Activated B cell treated with CpG ODN at 0.5 μM for 24 hours (primary cell): Measurements from ENCODE around the gene PLPPR3. TPM values are rescaled to one million over a fixed set of nuclear protein-coding genes. Genes with fewer than 3 reads are reported as not detected.

ENCODE experiments used
- ATAC-seq: fragments of 200-7000 bp; cut with Tn5 transposase; one replicate; pipeline ENCODE4 v1.10.0; 2021; ENCODE audit warnings: low read depth, mild to moderate bottlenecking, moderate library complexity
- CTCF ChIA-PET: fragments of 350-600 bp; sonication (Branson Sonifier 250); formaldehyde crosslinking; loops from one replicate; lab custom pipeline; 2021; ENCODE audit warnings: antibody characterized with exemption; lab: Charles Lee
- POLR2A ChIA-PET: fragments of 350-600 bp; sonication (Branson Sonifier 250); formaldehyde crosslinking; loops from one replicate; lab custom pipeline; 2021; ENCODE audit warnings: antibody characterized with exemption; lab: Charles Lee
- DNase-seq: peaks from one replicate; pipeline ENCODE4 v3.0.0; 2022
- H3K27ac Mint-ChIP-seq: one replicate; pipeline ENCODE4 v1.8.0; 2020; ENCODE audit warnings: mixed read lengths
- H3K27me3 Mint-ChIP-seq: one replicate; pipeline ENCODE4 v1.8.0; 2021; ENCODE audit warnings: mixed read lengths
- H3K36me3 Mint-ChIP-seq: one replicate; pipeline ENCODE4 v1.8.0; 2021; ENCODE audit warnings: low read depth, mixed read lengths
- H3K4me1 Mint-ChIP-seq: one replicate; pipeline ENCODE4 v1.8.0; 2021; ENCODE audit warnings: mixed read lengths
- H3K4me3 Mint-ChIP-seq: one replicate; pipeline ENCODE4 v1.8.0; 2020; ENCODE audit warnings: mild to moderate bottlenecking, mixed read lengths
- H3K9me3 Mint-ChIP-seq: one replicate; pipeline ENCODE4 v1.8.0; 2020; ENCODE audit warnings: mixed read lengths
- CTCF ChIP-seq: fragments of 200-600 bp; IDR thresholded peaks from one replicate; pipeline ENCODE4 v1.8.0; 2022; ENCODE audit warnings: antibody characterized with exemption, mild to moderate bottlenecking
- intact Hi-C: fragments of 100-400 bp; cut with micrococcal nuclease; formaldehyde crosslinking; loops from one replicate; pipeline ENCODE4 v1.15.1; 2024
- total RNA-seq: library from RNA; stranded (reverse); gene quantifications from 2 replicates; pipeline ENCODE4 v1.2.3, GENCODE V29; 2022

The PLPPR3 gene
- total RNA-seq, 1 donor from 2014 or later: not detected

- no peak for ATAC-seq
- intact Hi-C loops: no loop called here
- peaks cover 4% of the 10 kb centered on the region for H3K9me3 Mint-ChIP-seq
- H3K27me3 Mint-ChIP-seq: no peaks in the 10 kb centered on the region
- peaks cover 24% of the 10 kb centered on the region for H3K36me3 Mint-ChIP-seq
- ChIA-PET CTCF (no interaction called here), POLR2A (no interaction called here)
- no peaks in the 10 kb centered on the region for H3K4me1 Mint-ChIP-seq
- DNase-seq: no peak
- no peak overlapping the region for H3K4me3 Mint-ChIP-seq
- H3K27ac Mint-ChIP-seq: no peak overlapping the region
- no peak for TF ChIP-seq CTCF
Measured at GRCh38 chr19:816500-816857, 5.3 kb downstream of the PLPPR3 start.

- Mint-ChIP-seq H3K36me3 (peaks cover 27% of the 10 kb centered on the region), H3K27me3 (no peaks in the 10 kb centered on the region), H3K27ac (no peak overlapping the region), H3K4me3 (no peak overlapping the region), H3K9me3 (peaks cover 4% of the 10 kb centered on the region), H3K4me1 (no peaks in the 10 kb centered on the region)
- ATAC-seq: no peak
- ChIA-PET POLR2A (no interaction called here), CTCF (no interaction called here)
- DNase-seq: no peak
- TF ChIP-seq CTCF: no peak
- intact Hi-C loops: no loop called here
Measured at GRCh38 chr19:815775-816499, 5.8 kb downstream of the PLPPR3 start.

GRCh38 chr19:815079-815774 is 6.5 kb downstream of the PLPPR3 start:
- no peak overlapping the region for H3K27ac Mint-ChIP-seq
- no peak overlapping the region for H3K4me3 Mint-ChIP-seq
- CTCF ChIA-PET: no interaction called here
- TF ChIP-seq CTCF: no peak
- POLR2A ChIA-PET: no interaction called here
- ATAC-seq (peak; percentile 9), DNase-seq (no peak)
- H3K4me1 Mint-ChIP-seq: no peaks in the 10 kb centered on the region
- H3K36me3 Mint-ChIP-seq: peaks cover 32% of the 10 kb centered on the region
- intact Hi-C loops: no loop called here
- H3K27me3 Mint-ChIP-seq: no peaks in the 10 kb centered on the region
- H3K9me3 Mint-ChIP-seq: peaks cover 4% of the 10 kb centered on the region

GRCh38 chr19:814152-815078 is 7.3 kb downstream of the PLPPR3 start:
- intact Hi-C loops: no loop called here
- ChIA-PET CTCF (no interaction called here), POLR2A (no interaction called here)
- no peaks in the 10 kb centered on the region for H3K4me1 Mint-ChIP-seq
- H3K9me3 Mint-ChIP-seq: peaks cover 4% of the 10 kb centered on the region
- DNase-seq (no peak), ATAC-seq (no peak)
- no peaks in the 10 kb centered on the region for H3K27me3 Mint-ChIP-seq
- no peak for TF ChIP-seq CTCF
- no peak overlapping the region for H3K27ac Mint-ChIP-seq
- H3K4me3 Mint-ChIP-seq: no peak overlapping the region
- H3K36me3 Mint-ChIP-seq: peaks cover 40% of the 10 kb centered on the region
